ENCODE results near the gene GABRR3.

Gene GABRR3

DNA sequence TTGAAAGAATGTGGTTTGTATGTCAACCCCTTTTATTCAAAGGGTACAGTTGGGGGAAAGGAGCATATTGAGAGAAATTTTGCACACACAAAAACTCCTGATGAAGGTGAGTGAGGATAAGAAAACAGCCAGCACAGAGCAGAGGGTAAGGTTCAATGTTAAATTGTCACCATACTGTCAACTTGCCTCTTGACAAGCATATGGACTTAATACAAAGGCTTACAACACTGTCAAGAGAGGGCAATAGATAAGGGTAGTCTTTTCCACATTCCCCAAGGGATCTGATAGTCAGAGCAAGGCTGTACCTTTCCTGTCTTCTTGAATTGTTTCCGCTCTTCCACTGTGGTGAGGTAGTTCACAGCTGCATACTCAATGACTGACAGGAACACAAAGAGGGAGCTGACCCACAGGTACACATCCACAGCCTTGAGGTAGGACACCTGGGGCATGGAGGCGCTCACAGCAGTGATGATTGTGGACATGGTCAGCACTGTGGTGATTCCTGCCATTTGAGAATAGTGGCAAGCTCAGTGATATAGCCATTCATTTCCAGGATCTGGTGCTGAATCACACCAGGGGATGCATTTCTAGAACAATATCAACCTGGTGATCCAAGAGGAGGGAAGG, 42.5 kb downstream of the GABRR3 start:
- no peak overlapping the region for H3K4me3 ChIP-seq (ENCODE audit: low read depth, low read length)

- no peak overlapping the region for H3K4me3 ChIP-seq (ENCODE audit: low read depth, low read length)
These were observed 43.8 kb downstream of the GABRR3 start for GRCh38 chr3:97991293-97991682.

GRCh38 chr3:97990624-97991292, 44.4 kb downstream of the GABRR3 start:
- no peak overlapping the region for H3K4me3 ChIP-seq (ENCODE audit: low read depth, low read length)

GRCh38 chr3:97988784-97989568, 46.1 kb downstream of the GABRR3 start:
- H3K4me3 ChIP-seq (ENCODE audit: low read depth, low read length) = no peak overlapping the region

DNA sequence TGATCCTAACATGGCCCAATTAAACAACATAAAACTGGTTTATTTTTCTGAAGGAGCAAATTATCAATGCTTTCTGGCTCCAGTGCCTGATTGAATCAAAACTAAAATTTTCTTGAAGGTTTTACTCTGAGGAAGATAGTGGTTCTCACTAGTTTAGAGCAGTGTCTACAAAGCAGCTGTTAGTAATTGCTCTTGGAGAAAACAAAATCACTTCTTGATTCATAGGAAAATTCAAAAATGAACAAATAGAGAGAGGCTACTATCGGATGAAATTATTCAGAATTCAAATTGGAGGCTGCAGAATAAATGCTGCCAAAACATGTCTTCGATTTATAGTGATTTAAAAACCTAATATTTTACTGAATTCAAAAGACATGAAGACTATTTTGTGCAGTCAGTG, 47.8 kb downstream of the GABRR3 start:
- no peak overlapping the region for H3K4me3 ChIP-seq (ENCODE audit: low read depth, low read length)

GRCh38 chr3:97983933-97984491, 51.1 kb downstream of the GABRR3 start:
- H3K4me3 ChIP-seq (ENCODE audit: low read depth, low read length) = no peak overlapping the region

- H3K4me3 ChIP-seq (ENCODE audit: low read depth, low read length) = no peak overlapping the region
These were observed 53.2 kb downstream of the GABRR3 start for GRCh38 chr3:97981886-97982285.

- H3K4me3 ChIP-seq (ENCODE audit: low read depth, low read length) = no peak overlapping the region
These were observed 55.5 kb downstream of the GABRR3 start for GRCh38 chr3:97979610-97980009.

GRCh38 chr3:97975466-97975865, 59.6 kb downstream of the GABRR3 start:
- no peak overlapping the region for H3K4me3 ChIP-seq (ENCODE audit: low read depth, low read length)

GRCh38 chr3:97974996-97975395, 60.1 kb downstream of the GABRR3 start:
- H3K4me3 ChIP-seq (ENCODE audit: low read depth, low read length) = no peak overlapping the region

DNA sequence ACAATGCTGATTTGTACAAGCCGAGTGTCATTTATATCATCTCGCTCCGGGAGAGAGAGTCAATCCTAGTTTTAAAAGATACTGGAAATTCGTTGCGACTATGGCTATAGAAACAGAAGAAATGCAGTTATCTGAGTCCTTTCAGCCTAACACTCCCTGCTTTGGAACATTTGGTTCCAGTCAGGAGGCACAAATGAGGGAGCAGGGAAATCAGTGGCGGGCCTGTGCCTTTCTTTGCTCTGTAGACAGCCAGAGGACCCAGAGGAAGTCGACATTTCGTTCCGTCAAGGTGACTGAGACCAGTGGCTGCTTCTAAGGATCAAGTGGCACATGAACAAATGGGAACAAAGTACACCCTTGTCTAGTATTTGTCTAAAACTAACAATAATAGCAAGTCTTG, 62.1 kb downstream of the GABRR3 start:
- no peak overlapping the region for H3K4me3 ChIP-seq (ENCODE audit: low read depth, low read length)

- peak within 1 kb of the TSS; percentile 69 for H3K4me3 ChIP-seq (ENCODE audit: low read depth, low read length)
These were observed 63.2 kb downstream of the GABRR3 start, which contains the start of gene RIOX2 for GRCh38 chr3:97971679-97972567. Gene RIOX2 (minus strand): TSS chr3:97972431. CDS start chr3:97967593, 4,838 bp downstream.

- H3K4me3 ChIP-seq (ENCODE audit: low read depth, low read length) = no peak overlapping the region
These were observed 64.0 kb downstream of the GABRR3 start for GRCh38 chr3:97970956-97971620.

DNA sequence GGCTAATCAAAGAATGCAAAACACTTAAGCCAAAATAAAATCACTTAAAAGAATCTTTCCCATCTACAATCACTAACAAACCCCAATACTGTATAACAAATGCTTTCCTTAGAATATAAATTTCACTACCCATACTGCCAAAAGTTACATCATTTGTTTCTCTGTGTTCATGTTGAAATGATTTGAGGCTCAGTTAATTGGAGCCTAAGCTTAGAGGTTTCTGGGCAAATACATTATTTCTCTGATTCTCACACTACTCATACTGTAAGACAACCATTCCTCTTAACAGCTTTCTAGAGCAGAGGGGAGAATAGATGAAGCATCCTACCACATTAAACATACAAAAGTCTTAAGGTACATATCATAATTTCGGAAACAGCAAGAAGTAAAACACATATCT, 65.0 kb downstream of the GABRR3 start:
- H3K4me3 ChIP-seq (ENCODE audit: low read depth, low read length) = no peak overlapping the region

GRCh38 chr3:97969541-97969940, 65.6 kb downstream of the GABRR3 start:
- H3K4me3 ChIP-seq (ENCODE audit: low read depth, low read length) = no peak overlapping the region

DNA sequence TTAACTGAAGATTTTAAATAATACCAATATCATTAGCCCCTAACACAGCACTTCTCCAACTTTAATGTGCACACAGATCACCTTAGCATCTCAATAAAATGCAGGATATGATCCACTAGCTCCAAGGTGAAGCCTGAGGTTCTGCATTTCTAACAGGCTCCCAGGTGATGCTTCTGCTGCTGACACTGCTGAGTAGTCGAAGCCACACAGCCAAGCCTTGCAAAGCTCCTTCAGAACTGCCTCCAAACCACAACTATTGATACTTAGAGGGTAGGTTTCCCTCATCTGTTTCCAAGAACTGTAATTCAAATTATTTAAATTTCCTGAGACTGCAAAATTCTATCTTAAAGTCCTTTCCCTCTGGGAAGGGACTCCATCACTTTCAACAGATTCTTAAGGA, 66.7 kb downstream of the GABRR3 start:
- no peak overlapping the region for H3K4me3 ChIP-seq (ENCODE audit: low read depth, low read length)

GRCh38 chr3:97967966-97968365, 67.1 kb downstream of the GABRR3 start:
- H3K4me3 ChIP-seq (ENCODE audit: low read depth, low read length) = no peak overlapping the region

DNA sequence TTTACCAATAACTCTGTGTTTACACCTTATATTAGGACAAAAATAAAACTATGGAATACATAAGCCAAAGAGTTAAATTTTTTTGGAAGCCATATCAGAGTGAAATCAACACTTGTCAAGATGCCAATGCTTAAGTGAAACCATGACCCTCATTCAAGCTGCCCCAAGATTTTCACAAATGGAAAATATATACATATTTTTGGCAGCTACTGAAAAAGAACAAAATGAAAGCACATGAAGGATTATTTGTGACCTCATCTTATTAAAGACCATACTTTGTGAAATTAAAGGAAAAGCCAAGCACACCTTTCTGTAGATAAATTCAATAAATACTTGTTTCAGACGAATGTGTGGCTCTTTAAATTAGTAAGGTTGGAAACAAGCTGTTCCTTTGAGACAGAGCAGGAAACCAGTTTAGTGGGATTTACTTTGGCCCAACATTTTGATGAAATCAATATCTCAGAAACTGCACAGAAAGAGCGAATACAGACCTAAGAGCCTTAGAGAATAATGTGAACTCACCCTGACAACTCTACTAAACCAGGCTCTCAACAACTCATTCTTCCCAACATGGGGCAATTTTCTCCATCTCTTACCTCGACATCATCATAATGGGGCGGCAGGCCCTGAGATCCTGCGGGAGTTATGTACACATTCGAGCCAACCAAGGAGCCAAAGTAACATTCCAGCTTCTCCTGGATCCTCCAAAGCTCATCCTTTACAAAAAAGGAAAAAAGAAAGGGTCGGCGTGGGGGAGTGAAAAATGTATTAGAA, 73.9 kb downstream of the GABRR3 start:
- H3K4me3 ChIP-seq (ENCODE audit: low read depth, low read length) = no peak overlapping the region

GRCh38 chr3:97960551-97960950, 74.6 kb downstream of the GABRR3 start:
- no peak overlapping the region for H3K4me3 ChIP-seq (ENCODE audit: low read depth, low read length)

All from iPS-11a (cell line).